Stimulated activated naive B cell treated with anti-CD40 and anti-IgM and Interleukin-4, amounts not matched to agents 10 μg/mL and 1 μg/mL and 100 μg/mL, for 72 hours (primary cell): ENCODE data around the gene HSD11B1.

Experiments
- ATAC-seq, 2 donors: fragments of 150-1000 bp; cut with Tn5 transposase; replicated peaks; 2 replicates each; pipeline ENCODE4 v1.10.0; 2021; ENCODE audit warnings: moderate library complexity in 1 of 2
- DNase-seq: peaks from one replicate; pipeline ENCODE4 v3.0.0; 2021
- H3K27ac Mint-ChIP-seq: one replicate; pipeline ENCODE4 v1.8.0; 2022; ENCODE audit warnings: mild to moderate bottlenecking, mixed read lengths
- H3K27me3 Mint-ChIP-seq, 2 donors: one replicate each; pipeline ENCODE4 v1.8.0; 2022; ENCODE audit warnings: mixed read lengths in 2 of 2
- H3K36me3 Mint-ChIP-seq, 2 donors: one replicate each; pipeline ENCODE4 v1.8.0; 2022; ENCODE audit warnings: mixed read lengths in 2 of 2, mild to moderate bottlenecking in 1 of 2
- H3K4me1 Mint-ChIP-seq, 2 donors: one replicate each; pipeline ENCODE4 v1.8.0; 2022; ENCODE audit warnings: mixed read lengths in 2 of 2, mild to moderate bottlenecking in 1 of 2
- H3K4me3 Mint-ChIP-seq, 2 donors: one replicate each; pipeline ENCODE4 v1.8.0; 2022; ENCODE audit warnings: mild to moderate bottlenecking in 2 of 2, mixed read lengths in 2 of 2, moderate library complexity in 1 of 2
- H3K9me3 Mint-ChIP-seq, 2 donors: one replicate each; pipeline ENCODE4 v1.8.0; 2022; ENCODE audit warnings: mixed read lengths in 2 of 2, mild to moderate bottlenecking in 1 of 2

The HSD11B1 gene

GRCh38 chr1:209743145-209743482 is 38.5 kb downstream of the HSD11B1 start:
- Mint-ChIP-seq H3K27me3 (peaks cover 0 to 6% of the 10 kb centered on the region in 2 donors), H3K4me1 (peaks cover 24 to 30% of the 10 kb centered on the region in 2 donors), H3K36me3 (no peaks in the 10 kb centered on the region), H3K9me3 (no peaks in the 10 kb centered on the region), H3K4me3 (no peak overlapping the region), H3K27ac (peak overlapping the region; percentile 72)
- ATAC-seq (peak in 1 of 2 donors; percentile 2), DNase-seq (no peak)

- no peak overlapping the region for H3K27ac Mint-ChIP-seq
- H3K4me1 Mint-ChIP-seq: peaks cover 29 to 44% of the 10 kb centered on the region in 2 donors
- no peak for ATAC-seq
- H3K36me3 Mint-ChIP-seq: no peaks in the 10 kb centered on the region
- H3K9me3 Mint-ChIP-seq: no peaks in the 10 kb centered on the region
- no peak overlapping the region for H3K4me3 Mint-ChIP-seq
- no peaks in the 10 kb centered on the region for H3K27me3 Mint-ChIP-seq
- no peak for DNase-seq
These were observed 42.0 kb downstream of the HSD11B1 start for GRCh38 chr1:209746451-209747165.

DNA sequence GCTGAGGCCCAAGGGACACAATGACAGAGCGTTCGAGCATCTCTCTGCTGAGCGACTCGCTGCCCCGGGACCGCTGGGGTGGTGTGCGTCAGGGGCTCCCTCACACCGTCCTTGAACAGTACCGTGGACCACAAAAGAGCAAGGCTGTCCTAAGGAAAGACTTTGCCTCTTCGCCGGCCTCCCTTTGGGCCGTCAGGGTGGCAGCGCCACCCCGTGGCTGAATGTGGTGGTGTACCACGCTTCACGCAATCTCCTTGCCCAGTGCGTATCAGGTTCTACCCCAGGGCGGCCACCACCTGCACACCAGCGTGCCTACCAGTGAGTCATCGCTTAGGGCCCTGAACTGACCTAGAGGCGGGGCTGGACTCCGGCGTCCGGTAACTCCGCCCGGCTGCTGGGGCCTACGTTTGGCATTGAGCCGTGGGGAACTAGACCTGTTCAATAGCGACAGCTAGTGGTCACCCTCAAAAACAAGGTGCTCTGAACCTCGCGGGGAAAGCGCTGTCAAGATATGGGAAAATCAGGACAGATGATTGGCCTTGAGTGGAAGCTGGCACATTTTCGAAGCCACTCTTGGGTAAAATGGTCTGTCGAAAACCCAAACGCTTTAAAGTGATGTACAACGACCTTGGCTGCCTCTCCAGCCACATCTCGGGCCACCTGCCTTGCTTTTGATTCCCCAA is 43.1 kb downstream of the HSD11B1 start:
- DNase-seq (peak; percentile 95), ATAC-seq (peak; percentile 92 to 93)
- peaks cover 29 to 46% of the 10 kb centered on the region in 2 donors for H3K4me1 Mint-ChIP-seq
- H3K27ac Mint-ChIP-seq: peak overlapping the region; percentile 87
- H3K9me3 Mint-ChIP-seq: no peaks in the 10 kb centered on the region
- H3K4me3 Mint-ChIP-seq: peak overlapping the region; percentile 69 to 73
- no peaks in the 10 kb centered on the region for H3K27me3 Mint-ChIP-seq
- no peaks in the 10 kb centered on the region for H3K36me3 Mint-ChIP-seq

DNA sequence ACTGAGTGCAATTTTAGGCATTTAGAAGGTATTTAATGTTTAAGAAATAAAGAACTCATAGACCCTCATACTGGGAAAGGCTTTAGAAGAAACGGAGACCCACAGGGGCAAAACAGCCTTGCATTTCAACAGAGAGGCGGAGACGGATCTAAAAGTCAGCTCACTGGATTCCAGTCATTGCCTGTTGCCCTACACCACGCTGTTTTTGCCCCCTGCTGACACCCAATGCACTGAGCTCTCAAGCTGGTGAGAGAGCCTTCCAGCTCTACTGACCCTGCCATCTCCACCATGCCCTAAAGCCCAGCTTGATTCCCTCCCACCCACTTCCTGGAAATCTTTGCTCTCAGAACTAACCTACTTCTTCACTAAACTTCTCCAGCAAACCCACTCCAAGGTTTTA is 44.0 kb downstream of the HSD11B1 start:
- Mint-ChIP-seq H3K4me3 (no peak overlapping the region), H3K36me3 (no peaks in the 10 kb centered on the region), H3K27ac (no peak overlapping the region), H3K4me1 (peaks cover 22 to 37% of the 10 kb centered on the region in 2 donors), H3K9me3 (no peaks in the 10 kb centered on the region), H3K27me3 (no peaks in the 10 kb centered on the region)
- no peak for ATAC-seq
- DNase-seq: no peak

DNA sequence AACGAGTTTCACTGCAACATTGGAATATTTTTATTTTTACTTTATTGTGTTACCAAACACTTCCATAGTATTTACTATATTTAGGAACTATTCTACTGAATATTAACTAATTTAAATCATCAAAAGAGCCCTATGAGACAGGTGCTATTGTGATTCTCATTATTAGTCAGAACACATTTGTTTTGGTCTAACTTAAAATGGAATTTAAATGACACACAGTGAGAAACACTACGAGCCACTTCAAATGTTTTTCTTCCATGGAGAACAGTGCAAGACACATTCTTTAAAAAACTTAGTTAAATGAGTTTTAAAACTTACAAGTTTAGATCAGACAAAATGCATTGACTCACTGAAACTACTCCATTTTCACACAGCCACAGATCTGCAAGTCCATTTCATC is 44.6 kb downstream of the HSD11B1 start:
- H3K4me3 Mint-ChIP-seq: no peak overlapping the region
- DNase-seq: no peak
- no peak overlapping the region for H3K27ac Mint-ChIP-seq
- H3K9me3 Mint-ChIP-seq: no peaks in the 10 kb centered on the region
- no peaks in the 10 kb centered on the region for H3K27me3 Mint-ChIP-seq
- peaks cover 21 to 35% of the 10 kb centered on the region in 2 donors for H3K4me1 Mint-ChIP-seq
- no peaks in the 10 kb centered on the region for H3K36me3 Mint-ChIP-seq
- no peak for ATAC-seq

GRCh38 chr1:209749670-209750323 is 45.2 kb downstream of the HSD11B1 start:
- no peak overlapping the region for H3K27ac Mint-ChIP-seq
- H3K4me1 Mint-ChIP-seq: peaks cover 22 to 35% of the 10 kb centered on the region in 2 donors
- no peaks in the 10 kb centered on the region for H3K36me3 Mint-ChIP-seq
- DNase-seq: no peak
- no peaks in the 10 kb centered on the region for H3K27me3 Mint-ChIP-seq
- no peaks in the 10 kb centered on the region for H3K9me3 Mint-ChIP-seq
- H3K4me3 Mint-ChIP-seq: no peak overlapping the region
- no peak for ATAC-seq

DNA sequence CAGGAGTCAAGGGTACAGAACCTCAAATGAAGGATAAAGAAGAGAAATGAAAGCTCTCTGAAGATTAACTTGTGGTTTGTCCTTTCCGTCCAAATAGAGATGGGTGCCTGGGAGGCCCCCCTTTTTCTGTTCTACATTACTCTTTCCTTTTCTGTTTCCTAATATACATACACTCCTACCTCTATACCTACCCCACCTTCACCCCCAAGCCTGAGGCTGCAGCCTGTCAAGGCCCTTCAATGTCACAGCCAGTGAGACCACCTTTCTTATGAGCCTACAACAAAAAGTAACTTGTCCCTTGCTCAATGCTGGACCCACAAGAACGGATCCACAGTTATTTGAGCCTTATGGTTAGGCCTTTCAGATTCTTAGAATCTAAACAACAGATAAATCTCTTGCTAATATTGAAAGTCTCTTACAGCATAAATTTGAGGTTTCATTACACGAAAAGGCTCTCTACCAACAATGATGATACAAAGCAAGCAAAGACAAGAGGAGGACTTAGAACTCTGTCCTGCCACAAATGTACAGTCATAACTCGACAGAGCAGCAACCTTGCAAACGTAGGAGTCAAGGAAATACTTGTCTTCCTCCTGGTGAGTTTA is 47.1 kb downstream of the HSD11B1 start:
- Mint-ChIP-seq H3K36me3 (peaks cover 2 to 3% of the 10 kb centered on the region in 2 donors), H3K9me3 (peaks cover 0 to 4% of the 10 kb centered on the region in 2 donors), H3K27me3 (no peaks in the 10 kb centered on the region), H3K27ac (peak overlapping the region; percentile 78), H3K4me1 (peaks cover 38 to 54% of the 10 kb centered on the region in 2 donors), H3K4me3 (peak overlapping the region; percentile 26 to 51)
- ATAC-seq: peak; percentile 45 to 52
- peak; percentile 39 for DNase-seq

DNA sequence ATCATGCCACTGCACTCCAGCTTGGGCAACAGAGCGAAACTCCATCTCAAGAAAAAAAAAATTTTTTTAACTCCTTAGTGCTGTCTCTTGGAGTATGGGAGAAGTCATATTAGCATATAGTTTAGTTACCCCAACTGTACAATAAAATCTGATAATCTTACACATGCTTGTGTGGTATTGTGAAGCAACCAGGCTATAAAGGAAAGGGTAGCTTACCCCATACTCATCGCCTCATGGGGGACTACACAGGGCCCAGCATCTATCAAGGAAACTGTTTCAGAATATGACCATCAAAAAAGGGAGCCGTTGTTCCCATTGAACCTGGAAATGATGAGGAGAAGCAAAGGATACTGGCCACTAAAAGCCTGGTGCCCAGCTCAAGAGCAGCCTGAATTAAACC is 48.2 kb downstream of the HSD11B1 start:
- H3K27me3 Mint-ChIP-seq: no peaks in the 10 kb centered on the region
- H3K9me3 Mint-ChIP-seq: peaks cover 0 to 4% of the 10 kb centered on the region in 2 donors
- H3K4me3 Mint-ChIP-seq: no peak overlapping the region
- peaks cover 34 to 58% of the 10 kb centered on the region in 2 donors for H3K4me1 Mint-ChIP-seq
- no peak for ATAC-seq
- DNase-seq: no peak
- H3K27ac Mint-ChIP-seq: no peak overlapping the region
- H3K36me3 Mint-ChIP-seq: peaks cover 2 to 3% of the 10 kb centered on the region in 2 donors

- Mint-ChIP-seq H3K9me3 (peaks cover 0 to 4% of the 10 kb centered on the region in 2 donors), H3K27me3 (no peaks in the 10 kb centered on the region), H3K36me3 (peaks cover 19 to 24% of the 10 kb centered on the region in 2 donors), H3K4me3 (peak overlapping the region; percentile 91 to 98), H3K27ac (peak overlapping the region; percentile 99), H3K4me1 (peaks cover 48 to 70% of the 10 kb centered on the region in 2 donors)
- DNase-seq (no peak), ATAC-seq (no peak)
These were observed 50.6 kb downstream of the HSD11B1 start for GRCh38 chr1:209755256-209755655.

DNA sequence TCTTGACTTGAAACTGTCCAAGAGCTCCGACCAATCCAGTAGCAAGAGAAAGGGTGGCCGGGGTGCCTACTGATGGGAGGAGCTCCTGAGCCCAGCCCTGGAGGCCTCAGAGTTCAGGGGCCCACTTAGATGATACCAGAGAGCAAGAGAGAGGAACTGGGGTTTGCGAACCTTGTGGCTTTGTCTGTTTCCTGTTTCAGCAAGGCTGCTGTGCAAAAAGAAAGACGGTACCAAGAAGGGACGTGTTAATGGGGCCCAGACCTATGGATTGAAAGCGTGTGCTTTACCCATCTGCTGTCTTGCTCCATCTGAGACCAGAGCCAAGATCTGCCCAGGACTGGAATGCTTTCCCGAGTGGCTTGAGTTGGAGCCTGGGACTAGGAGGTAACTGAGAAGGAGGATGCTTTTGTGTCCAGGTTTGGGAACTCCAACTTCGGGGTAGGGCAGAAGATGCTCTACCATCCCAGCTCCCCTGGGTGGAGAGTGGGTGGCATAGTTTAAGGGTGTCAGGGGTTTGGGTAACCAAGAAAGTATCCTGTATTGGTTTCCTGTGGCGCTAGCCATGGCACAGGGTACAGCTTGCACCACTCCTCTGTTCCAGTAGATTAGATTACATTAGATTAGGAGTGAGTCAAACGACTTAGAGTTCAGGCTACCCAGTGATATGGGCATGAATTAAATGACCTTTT is 51.4 kb downstream of the HSD11B1 start, which contains the start of gene TRAF3IP3:
Gene TRAF3IP3 (plus strand): TSS at position 128 of the 689 bp plus-strand sequence. CDS start 3,987 bp downstream, outside the sequence.
- peaks cover 0 to 4% of the 10 kb centered on the region in 2 donors for H3K9me3 Mint-ChIP-seq
- DNase-seq (peak; percentile 79), ATAC-seq (peak; percentile 84 to 85)
- H3K36me3 Mint-ChIP-seq: peaks cover 22 to 31% of the 10 kb centered on the region in 2 donors
- no peaks in the 10 kb centered on the region for H3K27me3 Mint-ChIP-seq
- peaks cover 51 to 77% of the 10 kb centered on the region in 2 donors for H3K4me1 Mint-ChIP-seq
- H3K4me3 Mint-ChIP-seq: peak within 1 kb of the TSS; percentile 91 to 98
- peak within 1 kb of the TSS; percentile 99 for H3K27ac Mint-ChIP-seq

DNA sequence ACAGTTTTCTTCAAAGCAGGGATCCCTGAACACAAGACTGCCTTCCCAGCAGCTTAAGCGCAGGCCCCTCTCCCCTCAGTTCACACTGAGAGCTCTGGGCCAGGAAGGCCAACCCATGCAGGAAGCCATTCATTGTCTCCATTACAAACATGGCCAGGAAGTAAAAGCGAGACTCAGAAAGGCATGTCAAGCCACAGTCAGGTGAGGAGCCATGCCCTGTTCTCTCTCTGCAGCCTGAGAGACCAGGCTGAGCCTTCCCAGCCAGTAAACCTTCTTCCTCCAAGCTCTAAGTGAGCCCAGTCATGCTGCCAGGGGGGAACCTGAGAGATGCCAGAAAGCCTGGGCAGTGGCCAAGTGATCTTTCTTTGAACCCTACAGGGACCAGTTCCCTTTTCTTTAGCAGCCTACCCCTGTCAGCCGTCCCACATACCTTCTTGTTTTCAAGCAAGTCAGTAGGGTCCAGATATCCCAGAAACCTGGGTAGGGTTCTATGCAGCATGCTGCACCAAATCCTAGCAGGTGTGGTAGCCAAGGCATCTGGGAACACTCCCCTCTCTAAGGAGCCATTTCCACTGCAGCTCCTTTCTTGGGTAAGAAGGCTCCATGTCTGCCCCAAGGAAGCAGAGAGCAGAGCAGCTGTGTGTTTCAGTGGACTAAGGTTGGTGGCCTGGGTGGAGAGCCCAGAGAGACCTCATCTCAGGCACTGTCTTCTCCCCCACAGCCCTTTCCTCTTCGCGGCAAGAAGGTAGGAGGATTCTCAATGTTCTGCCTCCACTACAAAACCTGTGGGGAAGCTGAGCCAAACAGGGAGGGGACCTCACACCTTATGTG is 52.2 kb downstream of the HSD11B1 start:
- Mint-ChIP-seq H3K27ac (peak overlapping the region; percentile 99), H3K27me3 (no peaks in the 10 kb centered on the region), H3K4me3 (peak overlapping the region; percentile 91 to 98), H3K4me1 (peaks cover 52 to 77% of the 10 kb centered on the region in 2 donors), H3K9me3 (peaks cover 0 to 4% of the 10 kb centered on the region in 2 donors), H3K36me3 (peaks cover 28 to 37% of the 10 kb centered on the region in 2 donors)
- peak; percentile 41 for DNase-seq
- ATAC-seq: peak; percentile 64 to 66

DNA sequence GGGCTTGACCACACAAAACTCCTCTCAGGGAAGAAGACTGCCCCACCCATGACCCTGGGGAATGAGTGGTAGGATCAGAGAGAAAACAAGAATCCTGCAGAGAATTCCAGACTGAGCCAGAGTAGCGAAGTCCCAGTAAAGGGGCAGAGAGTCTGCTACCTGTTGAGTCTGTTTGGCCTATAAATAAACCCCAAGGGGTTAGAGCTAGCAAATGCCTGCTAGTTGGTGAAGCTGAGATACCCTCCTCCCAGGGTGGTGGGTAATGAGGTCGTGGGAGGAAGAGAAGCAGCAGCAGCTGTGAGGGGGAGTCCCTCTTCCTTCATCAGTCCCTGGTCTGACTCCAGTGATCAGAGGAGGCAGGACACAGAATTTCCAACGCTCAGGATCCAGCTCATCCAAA is 53.8 kb downstream of the HSD11B1 start:
- DNase-seq (no peak), ATAC-seq (no peak)
- H3K4me1 Mint-ChIP-seq: peaks cover 50 to 80% of the 10 kb centered on the region in 2 donors
- H3K9me3 Mint-ChIP-seq: peaks cover 0 to 4% of the 10 kb centered on the region in 2 donors
- H3K4me3 Mint-ChIP-seq: peak overlapping the region; percentile 69 to 71
- peak overlapping the region; percentile 89 for H3K27ac Mint-ChIP-seq
- peaks cover 42 to 53% of the 10 kb centered on the region in 2 donors for H3K36me3 Mint-ChIP-seq
- no peaks in the 10 kb centered on the region for H3K27me3 Mint-ChIP-seq

- Mint-ChIP-seq H3K9me3 (peaks cover 0 to 3% of the 10 kb centered on the region in 2 donors), H3K27ac (peak overlapping the region; percentile 78), H3K36me3 (peaks cover 49 to 63% of the 10 kb centered on the region in 2 donors), H3K27me3 (no peaks in the 10 kb centered on the region), H3K4me3 (no peak overlapping the region), H3K4me1 (peaks cover 51 to 79% of the 10 kb centered on the region in 2 donors)
- DNase-seq (no peak), ATAC-seq (no peak)
These were observed 55.2 kb downstream of the HSD11B1 start for GRCh38 chr1:209759829-209760359.
